ENCODE results near the gene PHACTR1. TPM values are rescaled to one million over a fixed set of nuclear protein-coding genes. Genes with fewer than 3 reads are reported as not detected.

The PHACTR1 gene
- total RNA-seq, 1 experiment from 2014 or later = 2.6 TPM

DNA sequence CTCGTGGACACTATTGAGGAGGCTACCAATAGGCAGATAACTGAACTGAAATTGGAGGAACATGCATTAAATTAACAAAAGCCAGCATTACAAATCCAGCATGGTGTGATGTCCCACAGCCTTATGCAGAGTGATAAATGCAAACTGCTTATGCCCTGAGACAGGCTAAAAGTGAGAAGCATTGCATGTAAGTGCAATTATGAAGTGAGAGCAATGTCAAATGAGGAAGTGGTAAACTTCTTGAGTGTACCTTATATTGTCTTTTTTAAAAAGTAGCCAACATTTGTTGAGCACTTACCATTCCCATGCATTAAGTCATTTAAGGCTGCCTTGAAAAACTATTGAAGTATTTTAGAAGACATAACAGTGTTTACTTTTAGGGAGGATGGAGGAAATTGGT is 399.6 kb downstream of the PHACTR1 start:
- POLR2A ChIA-PET (ENCODE audit: low non-redundant PET) = no interaction called here

DNA sequence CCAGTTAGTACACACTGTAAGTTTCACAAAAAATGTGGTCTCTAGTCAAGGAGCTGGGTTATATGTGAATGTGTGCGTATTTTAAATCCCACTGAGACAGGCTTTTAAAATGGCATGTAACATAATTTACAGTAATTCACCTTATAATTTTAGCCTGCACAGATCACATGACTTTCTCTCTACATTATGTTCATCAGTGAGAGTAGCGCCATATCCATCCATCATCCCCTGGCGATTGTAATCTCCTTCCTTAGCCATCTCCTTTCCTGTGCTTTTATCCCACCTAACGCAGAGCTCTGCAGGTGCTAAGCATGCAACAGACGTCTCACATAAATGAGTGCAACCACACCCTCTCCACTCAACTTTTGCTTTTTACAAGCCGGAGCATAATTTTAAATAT is 401.0 kb downstream of the PHACTR1 start:
- POLR2A ChIA-PET (ENCODE audit: low non-redundant PET) = no interaction called here
- DNase-seq (ENCODE audit: low spot score) = no peak
- CTCF ChIA-PET = interaction anchor here (0.6 kb wide), 1 partner anchor 1008 kb away, joined by 3 read pairs; no protein-coding TSS in a partner anchor
- Histone ChIP-seq H3K27me3 (replicated peaks; ENCODE audit: insufficient read depth, low read depth, low read length, poor library complexity) (peaks cover 10% of the 10 kb centered on the region), H3K4me3 (ENCODE audit: low read depth, low read length, poor library complexity, severe bottlenecking) (no peak overlapping the region), H3K9me3 (ENCODE audit: low read depth, low read length, poor library complexity, severe bottlenecking) (no peaks in the 10 kb centered on the region), H3K36me3 (ENCODE audit: insufficient read depth, low read length, poor library complexity, severe bottlenecking) (no peaks in the 10 kb centered on the region), H3K27ac (ENCODE audit: low read depth, low read length, poor library complexity, severe bottlenecking) (no peak overlapping the region), H3K4me1 (ENCODE audit: insufficient read depth, low read length, poor library complexity, severe bottlenecking) (no peaks in the 10 kb centered on the region)
- no TSS peak for BruUV-seq (replicated peaks)
- TF ChIP-seq EZH2 (IDR thresholded peaks at IDR 0.05; ENCODE audit: borderline replicate concordance, low read depth, low read length, poor library complexity, severe bottlenecking) = no peak
- TF ChIP-seq, protein P1, sequence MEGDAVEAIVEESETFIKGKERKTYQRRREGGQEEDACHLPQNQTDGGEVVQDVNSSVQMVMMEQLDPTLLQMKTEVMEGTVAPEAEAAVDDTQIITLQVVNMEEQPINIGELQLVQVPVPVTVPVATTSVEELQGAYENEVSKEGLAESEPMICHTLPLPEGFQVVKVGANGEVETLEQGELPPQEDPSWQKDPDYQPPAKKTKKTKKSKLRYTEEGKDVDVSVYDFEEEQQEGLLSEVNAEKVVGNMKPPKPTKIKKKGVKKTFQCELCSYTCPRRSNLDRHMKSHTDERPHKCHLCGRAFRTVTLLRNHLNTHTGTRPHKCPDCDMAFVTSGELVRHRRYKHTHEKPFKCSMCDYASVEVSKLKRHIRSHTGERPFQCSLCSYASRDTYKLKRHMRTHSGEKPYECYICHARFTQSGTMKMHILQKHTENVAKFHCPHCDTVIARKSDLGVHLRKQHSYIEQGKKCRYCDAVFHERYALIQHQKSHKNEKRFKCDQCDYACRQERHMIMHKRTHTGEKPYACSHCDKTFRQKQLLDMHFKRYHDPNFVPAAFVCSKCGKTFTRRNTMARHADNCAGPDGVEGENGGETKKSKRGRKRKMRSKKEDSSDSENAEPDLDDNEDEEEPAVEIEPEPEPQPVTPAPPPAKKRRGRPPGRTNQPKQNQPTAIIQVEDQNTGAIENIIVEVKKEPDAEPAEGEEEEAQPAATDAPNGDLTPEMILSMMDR (conservative IDR thresholded peaks at IDR 0.05; ENCODE audit: low read depth, low read length) = no peak
- intact Hi-C loops (cut with micrococcal nuclease; ENCODE audit: unreplicated experiment) = loop anchor here (10.0 kb wide), 1 partner anchor 203 kb away; no protein-coding TSS in a partner anchor

More for the DNA sequence above, 399.6 kb downstream of the PHACTR1 start:
- CTCF ChIA-PET = no interaction called here
- no peak for DNase-seq (ENCODE audit: low spot score)
- peaks cover 5% of the 10 kb centered on the region for H3K27me3 ChIP-seq (replicated peaks; ENCODE audit: insufficient read depth, low read depth, low read length, poor library complexity)
- intact Hi-C loops (cut with micrococcal nuclease; ENCODE audit: unreplicated experiment) = loop anchor here (10.0 kb wide), 1 partner anchor 201 kb away; no protein-coding TSS in a partner anchor
- BruUV-seq (replicated peaks) = no TSS peak
- no peak for TF ChIP-seq EZH2 (IDR thresholded peaks at IDR 0.05; ENCODE audit: borderline replicate concordance, low read depth, low read length, poor library complexity, severe bottlenecking)
- TF ChIP-seq, protein P1 (conservative IDR thresholded peaks at IDR 0.05; ENCODE audit: low read depth, low read length) = no peak
- H3K4me3 ChIP-seq (ENCODE audit: low read depth, low read length, poor library complexity, severe bottlenecking) = no peak overlapping the region
- no peak overlapping the region for H3K27ac ChIP-seq (ENCODE audit: low read depth, low read length, poor library complexity, severe bottlenecking)
- H3K4me1 ChIP-seq (ENCODE audit: insufficient read depth, low read length, poor library complexity, severe bottlenecking) = no peaks in the 10 kb centered on the region
- no peaks in the 10 kb centered on the region for H3K9me3 ChIP-seq (ENCODE audit: low read depth, low read length, poor library complexity, severe bottlenecking)
- H3K36me3 ChIP-seq (ENCODE audit: insufficient read depth, low read length, poor library complexity, severe bottlenecking) = no peaks in the 10 kb centered on the region

DNA sequence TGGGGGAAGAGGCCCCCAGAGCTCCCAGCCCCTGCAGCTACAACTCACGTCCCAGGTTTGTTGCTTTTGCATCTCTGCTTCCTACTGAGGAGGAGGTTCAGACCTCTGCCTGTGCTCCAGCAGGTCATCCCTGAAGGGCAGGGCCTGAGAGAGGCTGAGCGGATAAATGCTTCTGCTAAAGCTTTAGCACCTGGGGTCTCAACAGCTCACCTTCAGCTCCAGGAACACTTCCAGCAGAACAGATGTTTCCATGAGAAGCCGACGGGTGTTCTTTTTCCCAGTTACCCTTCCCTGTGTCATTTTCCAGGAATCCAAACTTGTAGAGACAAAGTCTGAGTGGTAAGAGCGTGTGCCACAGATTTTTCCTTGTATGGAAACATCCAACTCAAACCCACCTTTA is 403.0 kb downstream of the PHACTR1 start:
- POLR2A ChIA-PET (ENCODE audit: low non-redundant PET) = no interaction called here
- no peak overlapping the region for H3K4me3 ChIP-seq (ENCODE audit: low read depth, low read length, poor library complexity, severe bottlenecking)
- no peaks in the 10 kb centered on the region for H3K36me3 ChIP-seq (ENCODE audit: insufficient read depth, low read length, poor library complexity, severe bottlenecking)
- H3K9me3 ChIP-seq (ENCODE audit: low read depth, low read length, poor library complexity, severe bottlenecking) = no peaks in the 10 kb centered on the region
- TF ChIP-seq, protein P1 (conservative IDR thresholded peaks at IDR 0.05; ENCODE audit: low read depth, low read length) = no peak
- TF ChIP-seq EZH2 (IDR thresholded peaks at IDR 0.05; ENCODE audit: borderline replicate concordance, low read depth, low read length, poor library complexity, severe bottlenecking) = no peak
- BruUV-seq (replicated peaks) = no TSS peak
- no peaks in the 10 kb centered on the region for H3K4me1 ChIP-seq (ENCODE audit: insufficient read depth, low read length, poor library complexity, severe bottlenecking)
- no peak overlapping the region for H3K27ac ChIP-seq (ENCODE audit: low read depth, low read length, poor library complexity, severe bottlenecking)
- CTCF ChIA-PET = no interaction called here
- peaks cover 14% of the 10 kb centered on the region for H3K27me3 ChIP-seq (replicated peaks; ENCODE audit: insufficient read depth, low read depth, low read length, poor library complexity)
- intact Hi-C loops (cut with micrococcal nuclease; ENCODE audit: unreplicated experiment) = loop anchor here (10.0 kb wide), 1 partner anchor 205 kb away; no protein-coding TSS in a partner anchor
- DNase-seq (ENCODE audit: low spot score) = no peak
